Spleen (tissue), 7 donors: ENCODE measurements around the gene RPL27A.
A peak's percentile ranks its signal among the peaks of the same experiment; 100 is the strongest.

Source experiments
- CTCF ChIP-seq, 11 experiments: fragments of 200-600 bp in 7 of 11; fragments of 450-650 bp in 4 of 11; sonication (generic) in 4 of 11; IDR thresholded peaks in 8 of 11; conservative IDR thresholded peaks in 3 of 11; 1 replicate in 7 of 11; 2 replicates in 4 of 11; pipeline versions ENCODE4 v1.4.0 to v1.8.0; 2016 to 2021; ENCODE audit warnings: antibody characterized with exemption in 11 of 11, inconsistent platforms in 4 of 11, mild to moderate bottlenecking in 1 of 11
- POLR2AphosphoS5 ChIP-seq, 3 donors: sonication (generic); formaldehyde crosslinking; IDR thresholded peaks; one replicate each; pipeline ENCODE4 v1.5.1; 2017; ENCODE audit warnings: antibody characterized with exemption in 3 of 3
- donor health status: DM: no; HTN: no; CAD: no; lungs with moderate emphysema.
- donor health status: DM: no; HTN: no; CAD: no.
- donor health status: DM: no; HTN: no; CAD: no.

GRCh38 chr11:8709002-8709672 lies 26.5 kb downstream of the RPL27A start:
- TF ChIP-seq CTCF (IDR thresholded peaks at IDR 0.05 in 8 of 11, conservative IDR thresholded peaks at IDR 0.05 in 3 of 11) (no peak), POLR2AphosphoS5 (IDR thresholded peaks at IDR 0.05) (peak; percentile 37 to 72 (median 55))
